GM18907 (cell line): ENCODE data around the gene RIMS4.

Experiments
- ATAC-seq: cut with Tn5 transposase; IDR thresholded peaks from one replicate; pipeline ENCODE4 v1.9.1; 2021; ENCODE audit warnings: mild to moderate bottlenecking, moderate library complexity; ENCODE audit not compliant: unreplicated experiment

The RIMS4 gene

DNA sequence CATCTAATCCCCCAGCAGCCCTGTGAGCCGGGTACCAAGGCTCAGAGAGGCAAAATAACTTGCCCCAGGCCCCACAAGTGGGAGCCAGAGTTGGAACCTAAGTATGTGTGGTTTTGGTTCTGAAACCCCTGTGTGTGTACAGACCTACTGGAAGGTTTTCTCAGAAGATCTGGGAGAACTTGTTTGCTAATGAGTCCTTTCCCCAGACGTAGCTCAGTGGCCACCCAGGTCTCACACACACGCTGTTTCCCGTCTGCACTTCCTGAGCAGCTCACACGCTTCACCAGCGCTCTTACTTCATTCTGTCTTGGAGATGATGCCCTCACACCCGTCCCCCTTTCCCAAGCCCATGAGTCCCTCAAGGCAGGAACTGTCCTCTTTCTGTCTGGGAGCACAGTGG is 87.0 kb downstream of the RIMS4 start:
- ATAC-seq: no peak

DNA sequence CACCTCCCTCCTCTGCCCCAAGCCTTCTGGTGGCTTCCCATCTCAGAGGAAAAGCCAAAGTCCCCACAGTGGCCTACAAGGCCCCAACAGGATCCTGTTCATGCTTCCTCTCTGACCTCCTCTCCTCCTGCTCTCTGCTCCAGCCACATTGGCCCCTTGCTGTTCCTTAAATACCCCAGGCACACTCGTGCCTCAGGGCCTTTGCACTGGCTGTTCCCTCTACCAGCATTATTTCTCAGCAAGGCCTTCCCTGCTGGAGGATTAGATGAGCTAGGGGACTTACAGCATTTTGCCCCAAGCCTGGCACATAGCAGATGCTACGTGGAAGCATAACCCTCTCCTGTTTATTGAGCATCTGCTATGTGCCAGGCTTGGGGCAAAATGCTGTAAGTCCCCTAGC is 87.4 kb downstream of the RIMS4 start:
- ATAC-seq: no peak

DNA sequence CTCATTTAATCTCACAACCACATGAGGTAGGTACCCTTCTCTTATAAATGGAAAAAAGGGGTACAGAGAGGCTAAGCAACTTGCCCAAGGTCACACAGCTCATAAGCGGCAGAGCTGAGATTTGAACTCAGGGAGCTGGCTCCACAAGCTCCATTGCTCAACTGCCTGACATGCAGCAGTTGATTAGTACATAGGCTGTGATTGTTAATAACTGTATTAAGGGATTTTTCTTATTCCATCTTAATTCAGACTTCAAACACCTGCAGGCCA is 88.6 kb downstream of the RIMS4 start:
- no peak for ATAC-seq

DNA sequence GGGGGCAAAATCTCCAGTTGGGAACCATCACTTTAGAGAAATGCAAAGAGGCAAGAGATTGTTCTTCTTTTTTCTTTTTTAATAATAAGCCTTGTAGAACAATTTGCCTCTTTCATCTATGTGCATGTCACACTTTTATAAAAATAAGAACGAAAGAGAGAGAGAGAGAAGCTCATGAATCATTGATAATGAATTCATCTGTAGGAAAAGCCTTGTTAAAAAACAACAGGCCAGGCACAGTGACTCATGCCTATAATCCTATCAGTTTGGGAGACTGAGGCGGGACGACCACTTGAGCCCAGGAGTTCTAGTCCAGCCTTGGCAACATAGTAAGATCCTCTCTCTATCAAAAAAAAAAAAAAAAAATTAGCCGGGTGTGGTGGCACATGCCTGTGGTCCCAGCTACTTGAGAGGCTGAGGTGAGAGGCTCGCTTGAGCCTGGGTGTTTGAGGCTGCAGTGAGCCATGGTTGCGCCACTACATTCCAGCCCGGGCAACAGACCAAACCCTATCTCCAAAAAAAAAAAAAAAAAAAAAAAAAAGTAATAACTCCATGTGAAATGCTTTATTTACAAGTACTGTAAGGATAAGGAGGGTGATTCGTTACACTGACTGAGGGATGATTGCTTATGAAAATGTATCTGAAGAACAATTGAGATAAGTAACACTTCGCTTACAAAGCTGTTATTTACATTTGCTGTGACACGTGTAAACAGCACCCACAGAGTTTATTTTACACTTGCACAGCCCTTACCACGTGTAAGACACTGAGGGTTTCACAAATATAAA is 89.2 kb downstream of the RIMS4 start:
- no peak for ATAC-seq

DNA sequence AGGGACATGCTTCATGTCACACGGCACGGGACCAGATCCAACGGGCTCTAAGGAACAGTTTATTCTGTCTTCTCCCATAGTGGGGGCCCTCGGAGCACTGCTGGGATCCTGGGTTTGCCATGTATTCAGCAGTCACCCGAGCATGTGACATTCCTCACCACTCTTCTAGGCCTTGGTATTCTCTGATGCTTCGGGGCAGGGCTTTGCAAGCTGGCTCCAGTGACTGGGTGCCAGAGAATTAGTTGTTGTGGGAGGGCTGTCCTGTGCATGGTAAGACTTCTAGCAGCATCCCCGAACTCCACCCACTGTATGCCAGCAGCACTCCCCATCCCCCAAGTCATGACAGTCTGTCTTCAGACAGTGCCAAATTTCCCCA is 89.7 kb downstream of the RIMS4 start:
- no peak for ATAC-seq

DNA sequence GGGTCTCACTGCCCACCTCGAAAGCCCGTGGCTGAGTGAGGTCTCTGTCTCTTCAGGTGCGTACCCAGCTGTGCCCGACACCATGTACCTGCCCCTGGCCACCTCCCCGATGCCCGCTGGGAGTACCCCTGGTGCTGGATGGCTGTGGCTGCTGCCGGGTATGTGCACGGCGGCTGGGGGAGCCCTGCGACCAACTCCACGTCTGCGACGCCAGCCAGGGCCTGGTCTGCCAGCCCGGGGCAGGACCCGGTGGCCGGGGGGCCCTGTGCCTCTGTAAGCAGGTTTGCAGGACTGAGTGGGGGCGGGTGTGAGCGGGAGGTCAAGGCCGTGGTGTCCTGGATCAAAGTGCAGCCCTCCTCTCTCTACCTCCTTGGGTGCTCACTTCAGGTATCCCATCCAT is 90.5 kb downstream of the RIMS4 start:
- no peak for ATAC-seq

DNA sequence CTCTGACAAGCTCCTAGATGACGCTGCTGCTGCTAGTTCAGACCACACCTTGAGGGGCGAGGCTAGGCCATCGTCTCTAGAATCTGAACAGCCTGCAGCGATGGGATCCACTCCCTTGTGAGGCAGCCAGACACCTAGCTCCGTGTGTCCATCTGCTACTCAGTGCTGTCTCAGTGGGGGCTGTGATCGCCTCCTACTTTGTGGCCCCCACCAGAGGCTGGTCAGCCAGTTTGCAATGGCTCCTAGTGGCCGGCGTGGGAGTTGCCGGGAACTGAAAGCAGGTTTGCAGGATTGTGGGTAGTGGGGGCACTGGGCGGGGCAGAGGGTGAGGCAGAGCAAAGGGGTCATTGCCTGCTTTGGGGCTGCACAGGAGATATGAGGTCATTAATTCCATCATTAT is 92.4 kb downstream of the RIMS4 start:
- ATAC-seq: no peak

DNA sequence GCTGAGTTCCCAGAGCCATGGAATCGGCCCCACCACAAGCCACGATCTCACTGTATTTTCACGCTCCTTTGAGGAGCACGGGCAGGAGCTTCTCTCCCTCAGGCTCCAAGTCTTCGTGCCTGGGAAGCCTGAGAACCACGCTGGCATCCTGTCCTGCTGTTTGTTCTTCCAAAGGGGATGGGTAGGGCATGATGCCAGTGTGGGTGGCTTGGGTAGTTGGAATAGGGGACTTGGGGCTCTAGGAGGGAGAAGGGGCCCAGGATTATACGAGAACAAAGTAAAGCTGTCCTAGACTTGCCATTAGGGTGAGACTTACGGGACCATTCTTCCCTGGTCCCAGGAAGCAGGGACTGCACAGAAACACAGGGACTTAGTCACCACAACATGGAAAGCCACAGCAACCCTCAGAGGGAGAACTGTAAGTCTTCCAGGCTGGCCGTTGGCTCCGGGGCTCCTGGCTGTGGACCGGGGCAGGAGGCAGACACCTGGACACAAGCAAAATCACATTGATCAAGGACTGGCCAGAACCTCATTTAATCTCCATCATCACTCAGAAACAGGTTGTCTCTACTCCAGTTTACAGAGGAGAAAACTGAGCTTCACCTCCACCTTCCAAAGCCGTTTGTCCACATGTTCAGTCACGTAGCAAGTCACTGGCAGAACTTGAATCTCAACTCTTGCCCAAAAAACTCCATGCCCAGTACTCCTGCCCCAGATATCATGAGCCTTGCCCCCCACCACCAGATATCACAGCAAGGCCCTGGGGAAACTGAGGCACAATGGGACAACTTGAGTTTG is 93.8 kb downstream of the RIMS4 start:
- no peak for ATAC-seq

DNA sequence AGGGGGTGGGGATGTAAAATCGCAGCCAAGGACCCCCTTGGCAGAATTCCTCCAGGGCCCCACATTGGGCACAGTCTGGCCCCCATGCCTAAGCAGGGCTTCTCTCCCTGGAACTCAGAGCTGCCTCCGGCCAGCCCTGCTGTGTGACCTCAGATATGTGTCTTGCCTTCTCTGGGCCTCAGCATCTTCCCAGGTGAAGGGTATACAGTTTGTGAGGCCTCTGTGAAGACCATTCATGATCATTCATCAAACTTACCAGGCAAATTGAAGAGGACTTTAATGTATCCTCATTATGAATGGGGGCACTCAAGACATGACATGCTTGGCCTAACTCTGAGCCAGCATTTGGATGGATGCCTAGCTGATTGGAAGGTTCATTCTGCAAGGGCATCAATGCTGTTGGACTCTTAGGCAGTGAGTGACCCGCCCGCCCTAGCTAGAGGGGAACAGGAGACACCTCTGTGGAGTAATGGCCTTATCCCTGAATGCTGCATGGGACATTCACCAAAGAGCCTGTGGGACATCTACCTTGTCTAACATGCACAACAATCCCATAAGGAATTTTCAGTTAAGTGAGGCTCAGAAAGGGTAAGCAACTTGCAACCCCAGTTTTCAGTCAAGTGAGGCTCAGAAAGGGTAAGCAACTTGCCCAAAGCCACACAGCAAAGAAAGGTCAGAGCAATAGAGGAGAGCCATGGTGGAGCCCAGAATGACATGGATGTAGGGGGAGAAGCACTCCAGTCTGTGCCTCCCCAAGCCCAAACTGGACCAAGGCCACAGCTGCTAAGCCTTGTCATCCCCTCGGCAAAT is 94.6 kb downstream of the RIMS4 start:
- no peak for ATAC-seq

DNA sequence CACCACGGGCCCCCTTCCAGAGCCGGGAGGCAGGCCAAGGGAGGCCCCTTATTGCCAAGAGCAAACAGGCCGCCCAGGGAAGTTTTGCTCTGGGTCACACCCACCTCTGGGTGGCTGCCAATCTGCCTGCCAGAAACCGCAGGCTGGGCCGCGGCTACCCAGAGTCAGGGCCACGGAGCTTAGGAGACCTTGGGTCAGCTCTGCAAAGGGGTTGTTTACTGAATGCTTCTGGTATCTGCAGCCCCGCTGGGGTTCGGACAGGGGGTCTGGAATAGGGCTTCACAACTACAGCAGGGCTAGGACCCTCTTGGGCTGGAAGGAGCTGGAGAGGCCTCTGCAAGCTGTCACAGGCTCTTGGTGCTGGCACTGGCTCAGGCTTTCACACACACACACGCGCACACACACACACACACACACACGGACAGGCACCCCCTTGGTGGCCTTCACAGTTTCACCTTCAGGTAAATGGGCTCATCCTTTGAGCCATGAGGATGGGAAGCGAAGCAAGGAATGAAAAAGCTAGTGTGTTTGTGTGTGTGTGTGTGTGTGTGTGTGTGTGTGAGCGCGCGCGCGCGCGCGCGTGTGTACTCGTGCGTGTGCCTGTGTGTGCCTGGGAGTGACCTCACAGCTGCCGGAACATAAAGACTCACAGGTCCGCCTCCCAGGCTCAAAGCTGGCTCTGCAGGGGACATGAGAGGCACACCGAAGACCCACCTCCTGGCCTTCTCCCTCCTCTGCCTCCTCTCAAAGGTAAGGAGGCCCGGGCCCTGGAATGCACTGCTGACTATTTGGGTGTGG is 95.4 kb downstream of the RIMS4 start, which contains the start of gene CCN5:
CCN5 (plus strand) TSS at position 669 of the 798 bp plus-strand sequence; CDS start at position 691, 22 bp downstream.
- ATAC-seq: no peak

DNA sequence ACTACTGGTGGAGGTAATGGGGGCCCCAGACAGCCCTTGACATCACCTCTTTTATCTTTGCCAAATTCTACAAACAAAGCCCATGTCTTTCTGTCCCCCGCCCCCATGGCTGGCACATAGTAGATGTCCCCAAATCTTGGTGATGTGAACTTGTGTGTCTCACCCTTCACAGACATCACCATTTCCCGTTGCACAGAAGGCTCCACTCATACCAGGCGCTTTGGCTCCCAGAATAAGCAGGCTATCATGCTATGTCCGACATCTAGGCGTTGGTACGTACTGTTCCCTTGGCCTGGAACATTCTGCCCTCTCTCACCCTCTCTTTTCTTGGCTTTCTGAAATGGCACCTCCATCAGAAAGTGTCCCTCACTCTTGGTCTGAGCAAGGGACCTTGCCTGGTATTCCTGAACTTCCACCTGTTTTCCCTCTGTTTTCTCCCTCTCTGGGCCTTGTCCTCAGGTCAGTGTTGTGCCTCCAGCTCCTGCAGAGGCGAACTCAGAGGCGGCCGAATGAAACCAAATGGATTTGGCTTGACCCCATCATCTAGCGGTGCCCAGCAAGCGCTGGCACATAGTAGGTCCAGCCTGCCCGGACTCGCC is 96.1 kb downstream of the RIMS4 start:
- no peak for ATAC-seq

DNA sequence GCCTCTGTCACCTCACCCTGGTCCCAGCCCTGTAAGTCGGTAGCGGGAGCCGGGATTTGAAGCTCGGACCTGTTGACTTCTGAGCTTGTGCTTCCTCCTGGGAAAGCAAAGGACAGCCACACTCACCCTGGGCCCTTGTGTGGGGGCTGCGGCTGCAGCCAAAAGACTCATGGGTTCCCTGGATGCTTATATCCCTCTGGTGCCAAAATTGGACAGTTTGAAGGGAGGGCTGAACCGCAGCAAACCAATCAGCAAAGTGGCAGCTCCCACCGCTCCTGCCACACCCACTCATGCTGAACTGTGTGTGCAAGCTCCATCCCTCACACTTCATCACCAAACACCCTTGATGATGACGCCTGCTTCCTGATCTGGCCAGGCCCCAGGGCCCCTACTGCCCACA is 99.1 kb downstream of the RIMS4 start:
- ATAC-seq: no peak

DNA sequence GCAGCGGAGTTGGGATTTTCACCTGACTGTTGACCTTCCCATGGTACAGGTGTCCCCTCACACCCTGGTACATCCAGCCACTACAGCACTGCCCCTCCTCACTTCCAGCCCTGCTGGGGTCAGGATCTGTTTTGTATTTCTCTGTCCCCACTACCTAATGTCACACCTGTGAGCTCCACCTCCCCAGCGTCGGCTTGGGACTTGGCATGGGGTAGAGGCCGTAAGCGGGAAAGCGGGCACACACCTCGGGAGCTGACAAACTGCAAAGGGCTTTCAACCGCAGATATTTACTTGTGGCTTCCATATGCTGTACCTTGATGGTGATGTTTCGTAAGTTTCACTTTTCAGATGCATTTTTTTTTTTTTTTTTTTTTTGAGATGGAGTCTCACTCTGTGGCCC is 100.5 kb downstream of the RIMS4 start:
- no peak for ATAC-seq

DNA sequence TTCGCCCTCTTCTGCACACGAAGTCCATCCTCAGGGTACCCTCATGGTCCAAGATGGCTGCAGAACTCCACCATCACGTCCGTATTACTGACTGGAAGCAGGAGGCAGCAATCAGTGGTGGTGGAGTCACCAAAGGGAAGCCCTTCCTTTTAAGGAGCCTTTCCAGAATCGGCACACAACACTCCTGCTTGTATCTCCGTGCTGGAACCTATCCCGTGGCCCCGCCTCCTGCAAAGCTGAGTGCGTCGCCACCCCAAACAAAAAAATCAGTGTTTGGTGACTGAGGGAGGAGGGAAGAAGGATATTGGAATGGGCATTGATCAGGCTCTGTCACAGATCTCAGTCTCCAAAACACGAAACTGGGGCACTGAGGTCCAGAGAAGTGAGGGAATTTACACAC is 101.0 kb downstream of the RIMS4 start:
- ATAC-seq: no peak

DNA sequence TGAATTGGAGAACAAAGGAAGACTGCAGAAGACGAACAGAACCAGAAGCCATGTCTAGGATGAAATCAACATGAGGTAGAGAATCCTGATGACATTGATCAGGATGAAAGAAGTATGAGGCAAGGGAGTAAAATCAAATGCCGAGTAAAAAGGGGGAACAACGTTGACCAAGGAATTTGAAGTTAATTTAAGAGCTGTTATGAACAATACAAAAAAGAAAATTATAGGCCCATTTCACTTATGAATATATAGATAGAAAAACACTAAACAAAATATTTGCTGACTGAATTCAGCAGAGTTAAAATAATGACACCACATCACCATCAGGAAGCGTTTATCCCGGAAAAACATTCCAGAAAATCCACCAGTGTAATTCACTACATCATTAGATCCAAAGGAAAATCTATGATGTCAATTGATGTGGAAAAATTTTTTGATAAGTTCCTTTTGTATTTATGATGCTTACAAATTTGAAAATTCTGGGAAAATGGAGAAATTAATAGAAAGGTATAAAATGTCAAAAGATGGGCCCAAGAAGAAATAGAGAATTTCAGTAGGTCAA is 103.2 kb downstream of the RIMS4 start:
- no peak for ATAC-seq

DNA sequence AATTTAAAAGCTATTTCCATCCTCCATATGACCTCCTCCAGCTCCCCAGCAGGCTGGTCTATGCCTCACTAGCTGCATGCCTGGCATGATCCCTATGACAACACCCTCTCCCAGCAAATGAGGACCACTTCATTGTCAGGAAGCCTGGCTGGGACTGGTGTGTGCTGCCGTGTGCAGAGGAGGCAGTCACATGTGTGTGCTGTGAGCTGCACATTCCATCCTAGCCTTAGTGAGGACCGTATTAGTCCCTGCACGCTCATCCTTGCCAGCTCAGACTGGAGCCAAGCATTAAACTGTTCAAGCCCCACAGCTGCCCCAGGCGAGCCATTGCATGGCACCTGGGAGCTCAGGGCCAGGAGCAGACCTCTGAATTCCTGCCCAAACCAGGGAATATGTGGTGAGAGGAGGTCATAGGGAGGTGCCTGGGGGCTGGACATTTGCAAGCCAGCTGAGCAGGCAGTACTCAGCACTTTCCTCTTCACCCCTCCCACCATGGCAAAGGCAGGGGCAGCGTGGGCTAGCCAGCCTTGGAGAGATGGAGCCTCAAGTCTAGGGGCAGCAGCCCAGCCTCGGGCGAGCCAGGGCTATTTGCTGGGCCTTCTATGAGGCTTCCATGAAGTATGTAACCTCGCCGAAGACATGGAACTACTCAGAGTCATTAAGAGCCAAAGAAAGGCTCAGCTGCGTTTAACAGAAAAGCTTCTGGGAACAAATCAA is 103.9 kb downstream of the RIMS4 start:
- no peak for ATAC-seq

DNA sequence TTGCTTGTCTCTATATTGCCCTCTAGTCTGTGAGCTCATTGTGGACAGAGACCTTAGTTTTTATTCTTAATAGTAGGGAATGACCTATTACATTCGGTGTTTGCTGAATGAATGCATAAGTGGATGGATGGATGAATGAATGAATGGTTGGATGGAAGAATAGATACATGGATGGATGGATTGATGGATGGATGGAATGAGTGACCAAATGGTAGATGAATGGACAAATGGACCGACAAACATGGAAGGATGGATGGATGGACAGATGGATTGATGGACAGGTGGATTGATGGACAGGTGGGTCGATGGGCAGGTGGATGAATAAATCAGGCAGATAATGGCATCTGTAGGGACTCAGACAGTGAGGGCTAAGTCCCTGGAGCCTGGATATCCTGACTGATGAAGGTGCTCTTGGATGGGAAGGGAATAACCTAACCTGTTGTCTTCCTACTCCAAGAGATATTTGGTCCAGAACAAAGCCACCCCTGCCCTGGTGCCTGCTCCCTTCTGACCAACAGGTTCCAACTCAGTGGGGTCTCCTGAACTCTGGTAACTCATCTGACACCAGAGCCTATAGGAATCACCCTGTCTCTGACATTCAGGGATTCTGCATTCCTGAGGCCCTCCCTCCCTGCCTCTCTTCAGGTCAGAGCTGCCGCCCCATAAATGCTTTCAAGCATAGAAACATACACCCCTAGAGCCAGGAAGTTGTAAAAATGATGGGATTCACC is 104.8 kb downstream of the RIMS4 start:
- ATAC-seq: no peak

DNA sequence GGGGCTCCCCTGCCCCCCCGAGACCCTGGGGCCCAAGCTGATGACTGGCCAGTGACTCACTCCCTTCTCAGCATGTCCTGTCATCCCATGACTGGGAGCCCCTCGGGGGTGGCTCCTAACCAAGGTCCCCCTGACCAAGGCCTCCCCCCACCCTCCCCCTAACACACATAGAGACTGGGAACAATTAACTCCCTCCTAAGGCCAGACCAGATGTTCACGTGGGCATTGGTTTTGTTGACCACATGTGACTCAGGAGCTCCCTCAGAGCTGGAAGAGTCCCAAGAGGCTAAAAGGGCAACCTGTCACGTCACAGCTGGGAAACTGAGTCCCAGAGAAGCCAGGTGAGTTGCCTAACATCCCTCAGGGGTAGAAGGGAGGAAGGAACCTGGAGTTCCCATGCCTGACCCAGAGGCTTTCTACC is 105.8 kb downstream of the RIMS4 start:
- ATAC-seq: no peak

DNA sequence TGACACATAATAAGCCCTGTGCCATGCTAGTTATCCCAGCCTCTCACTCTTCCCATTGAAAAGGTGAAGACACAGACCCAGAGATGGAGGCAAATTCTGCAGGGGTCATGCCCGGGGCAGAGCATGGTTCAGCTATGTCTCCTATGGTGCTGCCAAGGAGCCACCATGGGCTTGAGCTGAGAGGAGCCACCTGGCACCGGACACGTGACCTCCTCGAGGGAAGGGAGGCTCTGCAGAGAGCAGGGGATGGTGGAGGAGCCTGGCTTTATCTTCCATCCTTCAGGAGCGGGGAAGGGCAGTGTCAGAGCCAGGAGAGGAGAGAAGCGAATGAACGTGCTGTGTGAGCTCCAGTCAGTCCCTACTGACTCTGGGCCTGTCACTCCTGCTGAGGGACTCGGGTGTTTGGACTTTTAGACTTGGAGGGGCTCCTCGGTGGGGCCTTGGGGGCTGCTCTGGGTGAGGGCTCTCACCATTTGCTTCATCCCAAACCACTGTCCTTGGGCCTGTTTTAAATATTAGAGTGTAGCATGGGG is 106.3 kb downstream of the RIMS4 start:
- ATAC-seq: no peak
